ENCODE data around the gene MREG.

MREG gene

GRCh38 chr2:215915441-215915840 is 97.9 kb downstream of the MREG start:
- DNase-seq, result no peak

- no peak for DNase-seq
Measured at GRCh38 chr2:215914777-215915165, 98.6 kb downstream of the MREG start.

GRCh38 chr2:215914054-215914776 is 99.1 kb downstream of the MREG start:
- DNase-seq, result no peak

GRCh38 chr2:215912299-215912842 is 101.0 kb downstream of the MREG start:
- DNase-seq, result no peak

GRCh38 chr2:215911301-215912085 is 101.9 kb downstream of the MREG start:
- no peak for DNase-seq

- no peak for DNase-seq
Measured at GRCh38 chr2:215910180-215910579, 103.2 kb downstream of the MREG start.

GRCh38 chr2:215907147-215907546 is 106.2 kb downstream of the MREG start:
- DNase-seq, result no peak

- no peak for DNase-seq
Measured at GRCh38 chr2:215906458-215906857, 106.9 kb downstream of the MREG start.

- DNase-seq, result no peak
Measured at GRCh38 chr2:215905691-215906090, 107.7 kb downstream of the MREG start.

GRCh38 chr2:215904101-215904500 is 109.2 kb downstream of the MREG start:
- no peak for DNase-seq

- DNase-seq, result no peak
Measured at GRCh38 chr2:215903203-215903602, 110.1 kb downstream of the MREG start.

- no peak for DNase-seq
Measured at GRCh38 chr2:215901796-215902195, 111.6 kb downstream of the MREG start.

GRCh38 chr2:215900843-215901242 is 112.5 kb downstream of the MREG start:
- no peak for DNase-seq

- no peak for DNase-seq
Measured at GRCh38 chr2:215900203-215900611, 113.1 kb downstream of the MREG start.

GRCh38 chr2:215899141-215900074 is 113.9 kb downstream of the MREG start:
- no peak for DNase-seq

GRCh38 chr2:215898363-215898762 is 115.0 kb downstream of the MREG start:
- DNase-seq, result no peak

- DNase-seq, result no peak
Measured at GRCh38 chr2:215896921-215897320, 116.4 kb downstream of the MREG start.

GRCh38 chr2:215895330-215895729 is 118.0 kb downstream of the MREG start:
- DNase-seq, result no peak
